Measurements from ENCODE around the gene TRIM63.

Gene TRIM63

DNA sequence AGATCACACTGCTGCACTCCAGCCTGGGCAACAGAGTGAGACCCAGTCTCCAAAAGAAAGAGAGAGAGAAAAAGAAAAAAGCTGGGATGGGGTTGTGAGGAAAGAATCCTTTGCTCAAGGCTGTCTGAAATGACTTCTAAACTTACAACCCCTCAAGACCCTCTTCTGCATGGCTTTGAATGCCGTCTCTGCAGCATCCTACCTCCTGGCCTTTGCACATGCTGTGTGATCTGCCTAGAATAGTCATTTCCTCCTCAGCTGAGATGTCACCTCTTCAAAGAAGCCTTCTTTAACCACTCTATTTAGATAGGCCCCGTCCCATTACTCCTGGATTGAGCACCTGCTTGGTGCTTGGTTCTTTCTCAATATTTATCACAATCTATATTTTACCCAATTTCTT is 17.4 kb upstream of the TRIM63 start:
- TF ChIP-seq, protein P1, sequence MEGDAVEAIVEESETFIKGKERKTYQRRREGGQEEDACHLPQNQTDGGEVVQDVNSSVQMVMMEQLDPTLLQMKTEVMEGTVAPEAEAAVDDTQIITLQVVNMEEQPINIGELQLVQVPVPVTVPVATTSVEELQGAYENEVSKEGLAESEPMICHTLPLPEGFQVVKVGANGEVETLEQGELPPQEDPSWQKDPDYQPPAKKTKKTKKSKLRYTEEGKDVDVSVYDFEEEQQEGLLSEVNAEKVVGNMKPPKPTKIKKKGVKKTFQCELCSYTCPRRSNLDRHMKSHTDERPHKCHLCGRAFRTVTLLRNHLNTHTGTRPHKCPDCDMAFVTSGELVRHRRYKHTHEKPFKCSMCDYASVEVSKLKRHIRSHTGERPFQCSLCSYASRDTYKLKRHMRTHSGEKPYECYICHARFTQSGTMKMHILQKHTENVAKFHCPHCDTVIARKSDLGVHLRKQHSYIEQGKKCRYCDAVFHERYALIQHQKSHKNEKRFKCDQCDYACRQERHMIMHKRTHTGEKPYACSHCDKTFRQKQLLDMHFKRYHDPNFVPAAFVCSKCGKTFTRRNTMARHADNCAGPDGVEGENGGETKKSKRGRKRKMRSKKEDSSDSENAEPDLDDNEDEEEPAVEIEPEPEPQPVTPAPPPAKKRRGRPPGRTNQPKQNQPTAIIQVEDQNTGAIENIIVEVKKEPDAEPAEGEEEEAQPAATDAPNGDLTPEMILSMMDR (IDR thresholded peaks at IDR 0.05; ENCODE audit: insufficient read depth, low read depth, low read length, missing control alignments) = no peak
- H3K4me3 ChIP-seq (ENCODE audit: low read depth, low read length) = no peak overlapping the region
- DNase-seq (ENCODE audit: low read depth) = no peak

DNA sequence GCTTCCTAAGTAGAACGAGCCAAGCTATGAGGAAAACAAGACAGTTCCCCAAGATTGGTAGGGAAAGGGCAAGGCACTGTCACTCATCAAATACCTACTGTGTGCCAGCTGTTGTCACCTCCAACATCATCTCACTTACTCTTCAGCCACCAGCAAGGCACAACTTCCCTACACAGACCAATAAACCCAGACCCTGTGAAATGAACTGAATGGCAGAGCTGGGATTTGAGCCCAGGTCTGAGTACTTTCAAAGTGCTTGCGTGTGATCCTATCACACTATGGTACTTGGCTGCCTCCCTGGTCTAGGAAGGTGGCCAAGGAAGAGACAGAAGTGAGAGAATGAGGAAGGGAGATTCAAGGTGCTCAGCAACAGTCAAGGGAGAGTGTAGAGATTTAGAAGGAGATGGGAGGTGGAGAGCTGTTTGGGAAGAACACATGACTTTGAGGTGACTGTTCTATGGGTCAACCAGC is 16.7 kb upstream of the TRIM63 start:
- H3K4me3 ChIP-seq (ENCODE audit: low read depth, low read length) = no peak overlapping the region
- DNase-seq (ENCODE audit: low read depth) = no peak
- TF ChIP-seq, protein P1 (IDR thresholded peaks at IDR 0.05; ENCODE audit: insufficient read depth, low read depth, low read length, missing control alignments) = no peak

- no peak overlapping the region for H3K4me3 ChIP-seq (ENCODE audit: low read depth, low read length)
These were observed 15.8 kb upstream of the TRIM63 start for GRCh38 chr1:26083208-26083607.

GRCh38 chr1:26082020-26082350 is 14.6 kb upstream of the TRIM63 start:
- no peak overlapping the region for H3K4me3 ChIP-seq (ENCODE audit: low read depth, low read length)
- TF ChIP-seq, protein P1 (IDR thresholded peaks at IDR 0.05; ENCODE audit: insufficient read depth, low read depth, low read length, missing control alignments) = no peak
- no peak for DNase-seq (ENCODE audit: low read depth)

More at GRCh38 chr1:26083208-26083607, 15.8 kb upstream of the TRIM63 start:
- DNase-seq (ENCODE audit: low read depth) = no peak
- TF ChIP-seq, protein P1 (IDR thresholded peaks at IDR 0.05; ENCODE audit: insufficient read depth, low read depth, low read length, missing control alignments) = no peak

DNA sequence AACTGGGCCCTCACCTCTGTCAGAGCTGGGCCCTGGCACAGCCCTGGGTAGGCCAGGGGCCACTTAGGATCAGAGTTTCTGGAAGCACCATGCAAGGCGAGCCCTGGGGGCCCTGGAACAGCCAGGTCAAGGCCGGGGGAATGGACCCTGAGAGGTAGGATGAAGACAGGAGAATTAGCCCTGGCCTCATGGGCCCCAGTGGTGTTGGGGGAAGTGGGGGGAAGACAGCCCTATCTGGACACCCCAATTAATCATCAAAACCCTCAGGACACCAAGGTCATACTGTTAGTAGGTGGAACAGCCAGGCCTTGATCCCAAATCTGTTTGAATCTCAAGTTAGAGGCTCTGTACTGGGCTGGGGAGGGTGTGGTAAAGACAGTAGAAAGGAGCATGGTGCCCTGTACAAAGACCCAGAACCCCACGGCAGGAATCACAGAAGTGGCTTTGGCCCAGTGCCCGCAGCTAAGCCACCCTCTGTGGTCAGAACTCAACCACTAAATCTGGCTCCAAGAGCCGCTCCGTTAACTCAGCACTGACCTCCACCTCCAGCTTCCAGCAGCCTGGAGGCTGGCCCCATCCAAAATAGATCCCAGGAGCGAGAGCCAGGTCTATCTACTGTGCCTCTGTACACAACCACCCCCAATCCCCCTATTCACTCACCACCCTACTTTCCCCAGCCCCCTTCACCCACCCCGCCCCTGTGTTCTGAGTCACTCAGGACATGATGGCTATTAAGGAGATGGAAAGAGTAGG is 14.0 kb upstream of the TRIM63 start:
- no peak overlapping the region for H3K4me3 ChIP-seq (ENCODE audit: low read depth, low read length)
- TF ChIP-seq, protein P1 (IDR thresholded peaks at IDR 0.05; ENCODE audit: insufficient read depth, low read depth, low read length, missing control alignments) = no peak
- DNase-seq (ENCODE audit: low read depth) = no peak

- no peak overlapping the region for H3K4me3 ChIP-seq (ENCODE audit: low read depth, low read length)
- TF ChIP-seq, protein P1 (IDR thresholded peaks at IDR 0.05; ENCODE audit: insufficient read depth, low read depth, low read length, missing control alignments) = no peak
- no peak for DNase-seq (ENCODE audit: low read depth)
These were observed 12.8 kb upstream of the TRIM63 start for GRCh38 chr1:26079960-26080814.
